Coronary artery (tissue), 2 donors: ENCODE measurements around the gene KIF26B.

Source experiments
- DNase-seq: peaks from one replicate; pipeline ENCODE4 v3.0.0-alpha.2; 2017; ENCODE audit warnings: low spot score
- H3K27ac ChIP-seq, 2 donors: fragments of 200-600 bp; sonication (generic); one replicate each; pipeline ENCODE4 v1.5.1; 2016 to 2019
- H3K4me3 ChIP-seq: fragments of 200-600 bp; sonication (generic); 2 replicates; pipeline ENCODE4 v1.5.1; 2016; ENCODE audit warnings: mild to moderate bottlenecking, moderate library complexity
- TF ChIP-seq, protein P1 (sequence below): fragments of 200-600 bp; sonication (generic); IDR thresholded peaks from one replicate; pipeline ENCODE4 v1.5.1; 2019; ENCODE audit warnings: antibody characterized with exemption

KIF26B gene

DNA sequence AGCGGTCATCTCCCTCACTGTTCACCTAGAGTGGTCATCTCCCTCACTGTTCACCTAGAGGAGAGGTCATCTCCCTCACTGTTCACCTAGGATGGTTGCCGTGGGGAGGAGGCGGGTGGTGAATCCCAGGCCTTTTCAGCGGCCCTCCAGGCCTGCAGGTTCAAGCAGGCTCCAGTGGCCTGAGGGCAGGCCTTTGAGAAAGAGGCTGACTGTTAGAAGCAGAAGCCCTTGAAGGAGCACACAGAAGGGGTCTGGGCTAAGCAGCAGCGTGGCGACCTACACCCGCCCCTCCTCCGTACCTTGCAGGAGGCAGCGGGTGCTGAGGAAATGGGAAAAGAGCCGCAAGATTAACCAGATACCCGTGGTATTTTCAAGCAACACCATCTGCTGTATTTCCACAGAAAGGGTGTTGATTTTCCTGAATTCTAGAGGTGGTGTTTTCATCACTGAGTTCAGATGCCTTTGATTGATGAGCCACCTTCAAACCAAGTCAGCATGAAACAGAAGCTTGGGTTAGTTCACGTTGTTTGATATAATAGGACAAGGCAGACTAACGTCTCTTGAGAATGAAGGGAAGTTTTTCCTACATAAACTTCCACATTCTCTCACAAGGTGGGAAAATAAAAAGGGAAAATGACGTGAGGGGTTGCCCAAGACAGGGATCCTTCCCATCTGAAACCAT lies 289.5 kb downstream of the KIF26B start:
- TF ChIP-seq, protein P1, sequence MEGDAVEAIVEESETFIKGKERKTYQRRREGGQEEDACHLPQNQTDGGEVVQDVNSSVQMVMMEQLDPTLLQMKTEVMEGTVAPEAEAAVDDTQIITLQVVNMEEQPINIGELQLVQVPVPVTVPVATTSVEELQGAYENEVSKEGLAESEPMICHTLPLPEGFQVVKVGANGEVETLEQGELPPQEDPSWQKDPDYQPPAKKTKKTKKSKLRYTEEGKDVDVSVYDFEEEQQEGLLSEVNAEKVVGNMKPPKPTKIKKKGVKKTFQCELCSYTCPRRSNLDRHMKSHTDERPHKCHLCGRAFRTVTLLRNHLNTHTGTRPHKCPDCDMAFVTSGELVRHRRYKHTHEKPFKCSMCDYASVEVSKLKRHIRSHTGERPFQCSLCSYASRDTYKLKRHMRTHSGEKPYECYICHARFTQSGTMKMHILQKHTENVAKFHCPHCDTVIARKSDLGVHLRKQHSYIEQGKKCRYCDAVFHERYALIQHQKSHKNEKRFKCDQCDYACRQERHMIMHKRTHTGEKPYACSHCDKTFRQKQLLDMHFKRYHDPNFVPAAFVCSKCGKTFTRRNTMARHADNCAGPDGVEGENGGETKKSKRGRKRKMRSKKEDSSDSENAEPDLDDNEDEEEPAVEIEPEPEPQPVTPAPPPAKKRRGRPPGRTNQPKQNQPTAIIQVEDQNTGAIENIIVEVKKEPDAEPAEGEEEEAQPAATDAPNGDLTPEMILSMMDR, result no peak
- Histone ChIP-seq H3K4me3 (no peak overlapping the region), H3K27ac (no peak overlapping the region)
- DNase-seq, result no peak

DNA sequence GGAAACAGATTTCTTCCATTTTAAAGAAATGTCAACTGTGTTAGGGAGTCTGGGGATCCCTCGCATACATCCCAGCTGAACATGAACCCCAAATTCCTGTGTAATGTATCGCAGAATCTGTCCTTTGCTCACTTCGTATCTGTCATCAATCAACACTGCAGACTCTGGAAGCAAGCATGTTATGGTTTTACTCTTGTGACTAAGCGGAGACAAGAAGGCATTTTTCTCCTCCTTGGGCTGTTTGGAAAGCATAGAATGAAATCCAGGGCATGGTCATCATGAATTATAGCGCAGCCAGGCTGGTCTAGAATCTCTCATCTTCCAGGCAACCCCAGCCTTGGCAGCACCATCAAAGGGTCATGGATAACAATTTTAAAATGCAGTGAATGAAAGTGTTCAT lies 290.2 kb downstream of the KIF26B start:
- Histone ChIP-seq H3K4me3 (no peak overlapping the region), H3K27ac (no peak overlapping the region)
- TF ChIP-seq, protein P1, result no peak
- DNase-seq, result no peak

DNA sequence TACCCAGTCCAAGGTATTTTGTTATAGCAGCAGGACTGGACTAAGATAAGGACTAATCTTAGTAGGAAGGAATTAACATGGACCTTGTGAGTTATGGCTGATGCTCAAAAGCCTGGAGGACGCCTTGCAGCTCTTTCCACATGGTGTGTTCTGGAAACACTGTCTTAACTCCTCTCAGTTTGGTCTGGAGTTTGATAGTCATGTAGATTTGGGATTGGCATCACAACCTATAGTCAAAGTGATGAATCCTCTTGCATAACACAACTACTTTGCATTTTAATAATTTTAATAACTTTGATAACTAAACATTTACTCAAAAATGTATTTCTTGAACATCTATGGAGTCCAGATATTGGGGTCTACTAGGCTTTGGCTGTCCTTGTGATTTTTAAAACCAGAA lies 293.7 kb downstream of the KIF26B start:
- Histone ChIP-seq H3K4me3 (no peak overlapping the region), H3K27ac (no peak overlapping the region)
- DNase-seq, result no peak
- TF ChIP-seq, protein P1, result no peak

DNA sequence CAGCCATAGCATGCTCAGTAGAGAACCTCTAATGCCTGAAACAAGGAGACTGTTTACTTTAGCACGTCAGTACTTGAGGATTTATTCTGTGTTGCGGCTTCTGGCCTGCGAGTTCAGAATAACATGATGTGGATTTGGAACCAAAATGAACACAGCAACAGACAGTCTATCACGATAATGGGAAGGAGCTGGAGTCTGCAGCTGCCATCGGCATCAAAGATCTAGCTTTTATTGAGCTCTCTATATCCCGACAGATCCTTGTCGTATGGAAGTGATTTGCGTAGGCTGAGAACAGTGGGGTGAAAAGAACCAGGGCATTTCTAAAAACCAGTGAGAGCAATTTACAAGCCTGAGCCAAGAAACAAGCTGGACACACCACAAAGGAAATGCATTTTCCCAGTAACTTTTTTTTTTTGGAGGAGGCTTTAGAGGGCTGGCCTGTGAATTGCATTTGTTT lies 294.2 kb downstream of the KIF26B start:
- DNase-seq, result no peak
- TF ChIP-seq, protein P1, result no peak
- H3K4me3 ChIP-seq, result no peak overlapping the region
- H3K27ac ChIP-seq, result no peak overlapping the region

DNA sequence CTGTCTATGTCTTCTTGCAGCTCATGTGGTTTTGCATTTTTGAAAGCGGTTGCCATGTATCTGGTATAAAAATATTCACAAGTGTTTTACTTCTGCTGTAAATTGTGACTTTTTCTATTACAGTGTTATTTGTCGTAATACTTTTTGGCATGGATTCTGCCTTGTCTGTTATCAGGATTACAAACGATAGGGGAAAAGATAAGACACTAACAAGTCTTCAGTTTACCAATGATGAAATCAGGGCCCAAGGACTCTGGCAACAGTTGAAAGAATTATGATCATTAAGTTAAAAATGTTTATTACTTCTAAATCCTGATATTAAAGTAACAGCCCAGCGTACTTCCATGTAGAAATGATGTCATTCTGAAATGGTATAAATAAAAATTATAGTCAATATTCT lies 298.8 kb downstream of the KIF26B start:
- no peak for DNase-seq
- Histone ChIP-seq H3K27ac (no peak overlapping the region), H3K4me3 (no peak overlapping the region)
- TF ChIP-seq, protein P1, result no peak

DNA sequence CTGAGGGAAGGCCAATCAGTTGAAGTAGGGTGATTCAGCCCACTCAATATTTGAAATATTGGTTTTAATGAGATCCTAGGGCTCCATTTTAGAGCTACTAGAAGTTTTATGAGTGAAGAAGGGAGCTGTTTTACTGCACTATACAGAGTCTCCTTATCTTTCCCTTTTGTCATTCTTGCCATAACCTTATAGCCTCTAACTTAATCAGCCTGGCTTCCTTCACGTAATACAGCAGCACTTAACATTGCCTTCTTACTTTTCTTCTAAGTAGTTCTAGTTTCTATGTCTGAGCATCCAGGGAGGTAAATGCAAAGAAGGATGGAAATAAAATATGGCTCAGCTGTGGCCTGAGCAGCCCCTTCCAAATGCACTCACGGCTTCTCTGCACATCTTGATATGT lies 299.3 kb downstream of the KIF26B start:
- Histone ChIP-seq H3K4me3 (no peak overlapping the region), H3K27ac (no peak overlapping the region)
- DNase-seq, result no peak
- TF ChIP-seq, protein P1, result no peak

DNA sequence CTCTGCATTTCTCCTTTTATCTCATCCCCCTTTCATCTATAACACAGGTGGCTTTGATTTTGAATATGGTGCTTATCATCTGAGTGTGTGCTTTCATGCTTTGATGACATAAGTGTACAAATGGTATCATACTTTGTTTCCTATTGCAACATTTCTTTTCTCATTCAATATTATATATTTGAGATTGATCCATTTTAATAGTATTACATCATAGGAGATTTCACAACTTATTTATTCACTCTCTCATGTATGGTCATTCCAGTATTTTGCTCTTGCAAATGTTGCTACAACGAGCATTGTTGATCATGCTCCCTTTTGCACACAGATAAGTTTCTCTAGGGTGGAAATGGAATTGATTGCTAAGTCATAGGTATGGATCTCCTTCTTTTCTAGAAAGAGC lies 302.8 kb downstream of the KIF26B start:
- no peak overlapping the region for H3K4me3 ChIP-seq
- H3K27ac ChIP-seq, result no peak overlapping the region
- DNase-seq, result no peak
- TF ChIP-seq, protein P1, result no peak
